Heart right ventricle (tissue), 16 donors: ENCODE measurements around the gene PFDN6. TPM values are rescaled to one million over a fixed set of nuclear protein-coding genes. Genes with fewer than 3 reads are reported as not detected.

Source experiments
- ATAC-seq, 8 donors: fragments of 200-7000 bp; cut with Tn5 transposase; one replicate each; pipeline ENCODE4 v1.9.1; 2020; ENCODE audit warnings: mild to moderate bottlenecking in 8 of 8, moderate library complexity in 8 of 8, moderate number of reproducible peaks in 1 of 8
- DNase-seq, 2 donors: peaks; one replicate each; pipeline ENCODE4 v3.0.0-alpha.2; 2020
- H3K27ac ChIP-seq, 10 donors: fragments of 200-600 bp; sonication (generic) in 2 of 10; one replicate each; pipeline versions ENCODE4 v1.5.0 to v1.8.0; 2020 to 2022; ENCODE audit warnings: mild to moderate bottlenecking in 3 of 10
- H3K27me3 ChIP-seq, 7 donors: fragments of 200-600 bp; one replicate each; pipeline ENCODE4 v1.8.0; 2021 to 2022; ENCODE audit warnings: mild to moderate bottlenecking in 2 of 7
- H3K36me3 ChIP-seq, 9 donors: fragments of 200-600 bp; sonication (generic) in 1 of 9; one replicate each; pipeline versions ENCODE4 v1.5.0 to v1.8.0; 2020 to 2022; ENCODE audit warnings: mild to moderate bottlenecking in 2 of 9
- H3K4me1 ChIP-seq, 9 donors: fragments of 200-600 bp; sonication (generic) in 1 of 9; one replicate each; pipeline versions ENCODE4 v1.5.0 to v1.8.0; 2020 to 2022; ENCODE audit warnings: mild to moderate bottlenecking in 4 of 9
- H3K4me3 ChIP-seq, 10 donors: fragments of 200-600 bp; sonication (generic) in 2 of 10; one replicate each; pipeline versions ENCODE4 v1.5.0 to v1.8.0; 2020 to 2022; ENCODE audit warnings: mild to moderate bottlenecking in 7 of 10, moderate library complexity in 2 of 10
- H3K9me3 ChIP-seq, 11 donors: fragments of 200-600 bp in 10 of 11; sonication (generic) in 2 of 11; one replicate each; pipeline versions ENCODE4 v1.5.0 to v1.8.0; 2013 to 2022; ENCODE audit warnings: mild to moderate bottlenecking in 2 of 11, control low read depth in 1 of 11, moderate library complexity in 1 of 11
- WGBS, 2 donors: extraction: QIAGEN DNeasy Blood & Tissue Kit; methylation state at CpG; one replicate each; pipeline ENCODE4 v1.1.7; 2013; ENCODE audit warnings: inconsistent platforms in 1 of 2; 5-methylcytosine and 5-hydroxymethylcytosine counted together
- intact Hi-C, 10 donors: fragments of 100-400 bp; cut with DNase I; formaldehyde crosslinking; loops; one replicate each; pipeline versions ENCODE4 v1.11.1 to v1.14.2; 2022
- polyA plus RNA-seq, 2 donors: library from polyadenylated mRNA; stranded (reverse); fragments of 200-250 nt; gene quantifications; one replicate each; pipeline ENCODE4 v1.2.3, GENCODE V29; 2013
- total RNA-seq, 10 donors: library from RNA; stranded (reverse); fragmentation: NEBNext Ultra II Directional in 3 of 10; extraction: Animal tissue kit (Norgen Biotek cat#: 25700) in 3 of 10; gene quantifications; one replicate each; pipeline versions ENCODE4 v1.2.1 to v1.2.4, GENCODE V29; 2021 to 2023
- TF ChIP-seq, protein P1 (sequence below), 9 donors: fragments of 200-600 bp; sonication (generic) in 2 of 9; IDR thresholded peaks; one replicate each; pipeline versions ENCODE4 v1.5.0 to v1.8.0; 2021 to 2022; ENCODE audit warnings: antibody characterized with exemption in 9 of 9, mild to moderate bottlenecking in 5 of 9, moderate library complexity in 1 of 9
- donor health status: Arrhythmogenic right ventricular cardiomyopathy.
- donor health status: ischemic (EF 13 %, LVEDD 7.1; RV severe dilation, severe dysfunction).
- donor health status: healthy with polysubstance abuse.
- donor health status: DM: no; HTN: yes; CAD: no.
- donor health status: DM: no; HTN: no; CAD: no.
- donor health status: ischemic (EF 25% LVEDD 6.9; RV normal size, moderate dysfunction).
- donor health status: ischemic (EF 25% LVEDD 5.7; RV mildly dilated, moderate dysfunction).
- donor health status: healthy.
- donor health status: DM: yes; HTN: yes; CAD: no.
- donor health status: Ischemic cardiomyopathy.
- donor health status: ischemic (EF 35%, LVEDD 5.7; RV mildly dilated, moderate dysfunction).
- donor health status: nonischemic (EF 11% LVEDD 7.7; RV severe dilation, severe dysfunction).
- donor health status: DM: yes; HTN: yes; CAD: no.
- donor health status: PGD.
- donor health status: ischemic (EF 29% LVEDD 5.4; RV normal size, mild dysfunction).
- donor health status: nonischemic (EF 23%, LVEDD 6.1; RV moderate dilation, normal function).

Gene PFDN6
- total and polyA plus RNA-seq, 12 donors, result 31.7 to 448 (median 43.4) TPM

DNA sequence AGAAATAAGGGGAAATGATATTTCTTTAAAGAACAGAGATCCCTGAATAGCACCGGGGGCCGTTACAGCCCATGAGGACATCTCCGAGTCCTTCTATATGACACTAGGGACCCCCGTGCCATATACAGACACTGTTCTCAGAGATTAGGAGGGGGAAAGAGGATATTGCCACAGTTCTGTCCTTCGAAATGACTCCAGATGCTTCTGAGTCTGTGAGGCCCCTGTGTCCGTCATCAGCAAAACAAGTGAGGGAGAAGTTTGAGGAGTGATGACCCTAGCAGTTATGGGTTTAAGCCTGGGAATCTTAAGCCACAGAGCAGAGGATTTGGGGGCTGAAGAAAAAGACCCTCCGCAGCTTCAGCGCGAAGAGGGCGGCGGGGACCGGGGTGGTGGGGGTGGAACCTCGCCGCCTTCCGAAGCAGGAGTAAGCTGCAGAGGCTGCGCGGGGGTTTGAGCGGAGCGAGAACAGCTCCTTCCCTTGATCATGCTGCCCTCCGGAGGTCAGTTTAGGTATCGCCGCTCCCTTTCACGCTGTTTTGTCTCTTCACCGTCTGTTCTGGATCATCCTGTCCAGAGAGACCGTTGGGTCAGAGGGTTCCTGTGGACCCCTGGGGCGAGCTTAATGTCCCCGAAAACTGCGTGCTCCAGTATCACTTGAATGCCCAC, 41.3 kb upstream of the PFDN6 start:
- H3K9me3 ChIP-seq, result no peaks in the 10 kb centered on the region
- ATAC-seq, result peak; percentile 53 to 85 (median 74)
- H3K27me3 ChIP-seq, result peaks cover 0 to 12% (median 0%) of the 10 kb centered on the region in 7 donors
- H3K27ac ChIP-seq, result peak overlapping the region; percentile 19 to 96 (median 92)
- TF ChIP-seq, protein P1, sequence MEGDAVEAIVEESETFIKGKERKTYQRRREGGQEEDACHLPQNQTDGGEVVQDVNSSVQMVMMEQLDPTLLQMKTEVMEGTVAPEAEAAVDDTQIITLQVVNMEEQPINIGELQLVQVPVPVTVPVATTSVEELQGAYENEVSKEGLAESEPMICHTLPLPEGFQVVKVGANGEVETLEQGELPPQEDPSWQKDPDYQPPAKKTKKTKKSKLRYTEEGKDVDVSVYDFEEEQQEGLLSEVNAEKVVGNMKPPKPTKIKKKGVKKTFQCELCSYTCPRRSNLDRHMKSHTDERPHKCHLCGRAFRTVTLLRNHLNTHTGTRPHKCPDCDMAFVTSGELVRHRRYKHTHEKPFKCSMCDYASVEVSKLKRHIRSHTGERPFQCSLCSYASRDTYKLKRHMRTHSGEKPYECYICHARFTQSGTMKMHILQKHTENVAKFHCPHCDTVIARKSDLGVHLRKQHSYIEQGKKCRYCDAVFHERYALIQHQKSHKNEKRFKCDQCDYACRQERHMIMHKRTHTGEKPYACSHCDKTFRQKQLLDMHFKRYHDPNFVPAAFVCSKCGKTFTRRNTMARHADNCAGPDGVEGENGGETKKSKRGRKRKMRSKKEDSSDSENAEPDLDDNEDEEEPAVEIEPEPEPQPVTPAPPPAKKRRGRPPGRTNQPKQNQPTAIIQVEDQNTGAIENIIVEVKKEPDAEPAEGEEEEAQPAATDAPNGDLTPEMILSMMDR (IDR thresholded peaks at IDR 0.05), result peak; percentile 94 to 100 (median 98)
- peak; percentile 90 for DNase-seq
- 5% methylated on average over 28 of the region's 28 CpGs for WGBS, 2 donors
- intact Hi-C loops, result loop anchor here (1.0 to 10.0 kb wide), 20 partner anchors 36 to 313 kb away; partner anchors contain the start of genes RXRB (in 3 of the 10), SLC39A7 (in 3 of the 10), HSD17B8 (in 2 of the 10) and HLA-DOA (in 1 of the 10)
- H3K4me1 ChIP-seq, result peaks cover 7 to 33% (median 22%) of the 10 kb centered on the region in 9 donors
- H3K36me3 ChIP-seq, result peaks cover 0 to 26% (median 4%) of the 10 kb centered on the region in 9 donors
- H3K4me3 ChIP-seq, result peak overlapping the region; percentile 16 to 76 (median 61)

DNA sequence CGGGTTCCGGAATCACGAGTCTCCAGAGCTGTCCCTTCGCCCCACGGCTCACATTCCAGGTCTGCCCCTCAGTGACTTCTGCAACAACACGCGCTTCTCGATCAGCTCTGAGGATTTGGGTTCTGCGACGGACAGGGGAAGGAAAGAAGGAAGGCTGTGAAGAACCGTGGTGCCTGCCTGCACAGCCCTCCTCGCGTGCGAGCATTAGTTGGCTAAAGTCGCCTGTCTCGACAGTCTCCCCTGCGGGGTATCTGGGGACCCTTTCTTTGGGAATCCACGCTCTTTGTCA, 40.8 kb upstream of the PFDN6 start:
- no peaks in the 10 kb centered on the region for H3K9me3 ChIP-seq
- peaks cover 0 to 28% (median 5%) of the 10 kb centered on the region in 9 donors for H3K36me3 ChIP-seq
- peak overlapping the region; percentile 16 to 76 (median 61) for H3K4me3 ChIP-seq
- H3K27ac ChIP-seq, result peak overlapping the region; percentile 19 to 96 (median 92)
- peaks cover 7 to 33% (median 22%) of the 10 kb centered on the region in 9 donors for H3K4me1 ChIP-seq
- no peak for DNase-seq
- peak; percentile 6 to 39 (median 14) for ATAC-seq
- WGBS, 2 donors, result 0 to 2% methylated on average over 18 of the region's 18 CpGs
- intact Hi-C loops, result loop anchor here (1.0 to 10.0 kb wide), 20 partner anchors 36 to 314 kb away; partner anchors contain the start of genes RXRB (in 3 of the 10), SLC39A7 (in 3 of the 10), HSD17B8 (in 2 of the 10) and HLA-DOA (in 1 of the 10)
- peaks cover 0 to 12% (median 0%) of the 10 kb centered on the region in 7 donors for H3K27me3 ChIP-seq
- TF ChIP-seq, protein P1 (IDR thresholded peaks at IDR 0.05), result peak in 3 of 9 donors; percentile 3 to 33 (median 23)

DNA sequence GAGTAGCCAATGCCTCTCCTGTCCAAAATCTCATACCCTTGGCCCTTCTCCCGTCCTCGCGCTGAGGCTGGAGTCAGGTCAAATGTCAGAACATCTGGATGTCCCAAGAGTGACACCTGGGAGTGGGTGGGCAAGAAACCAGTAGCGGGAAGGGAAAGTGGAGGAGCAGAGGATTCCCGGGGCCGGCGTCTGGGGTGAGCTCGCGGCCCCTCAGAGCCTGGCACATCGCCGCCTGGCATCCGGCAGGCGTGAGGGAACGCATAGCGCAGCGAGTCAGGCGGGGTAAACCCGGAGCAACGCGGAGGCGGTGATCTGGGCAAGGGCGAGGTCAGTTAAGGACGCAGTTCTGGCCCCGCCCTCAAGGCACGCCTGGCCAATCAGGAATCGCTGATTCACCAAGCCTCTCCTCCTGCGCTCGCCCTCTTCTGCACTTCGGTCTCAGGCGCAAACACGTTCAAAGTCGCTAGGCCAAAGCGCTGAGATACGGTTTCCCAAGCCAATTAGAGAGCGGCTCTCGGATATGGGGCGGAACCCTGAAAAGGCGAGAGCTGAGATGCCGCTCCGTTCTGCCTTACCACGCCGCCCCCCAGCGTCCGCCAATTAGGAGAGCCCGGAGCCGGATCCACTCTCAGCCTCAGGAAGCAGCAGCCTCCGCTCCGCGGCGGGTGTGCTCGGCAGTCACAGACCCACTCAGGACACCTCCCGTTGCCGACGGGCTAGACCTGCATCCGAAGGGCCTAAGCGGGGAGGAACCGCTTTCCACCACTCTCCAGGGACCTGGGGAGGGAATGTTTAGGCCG, 40.3 kb upstream of the PFDN6 start:
- TF ChIP-seq, protein P1 (IDR thresholded peaks at IDR 0.05), result peak in 5 of 9 donors; percentile 28 to 56 (median 36)
- Histone ChIP-seq H3K36me3 (peaks cover 0 to 34% (median 8%) of the 10 kb centered on the region in 9 donors), H3K4me1 (peaks cover 7 to 33% (median 22%) of the 10 kb centered on the region in 9 donors), H3K27me3 (peaks cover 0 to 12% (median 0%) of the 10 kb centered on the region in 7 donors), H3K9me3 (no peaks in the 10 kb centered on the region), H3K27ac (peak overlapping the region; percentile 82 to 96 (median 92)), H3K4me3 (peak overlapping the region; percentile 22 to 76 (median 61))
- ATAC-seq (peak; percentile 94 to 98 (median 97)), DNase-seq (peak; percentile 97 to 98)
- WGBS, 2 donors, result 0% methylated on average over 58 of the region's 58 CpGs
- intact Hi-C loops, result loop anchor here (1.0 to 10.0 kb wide), 22 partner anchors 37 to 355 kb away; partner anchors contain the start of genes RXRB (in 3 of the 10), SLC39A7 (in 3 of the 10), HSD17B8 (in 2 of the 10) and HLA-DOA (in 1 of the 10)
